Measurements from ENCODE around the gene CCM2L. TPM values are rescaled to one million over a fixed set of nuclear protein-coding genes. Genes with fewer than 3 reads are reported as not detected.

The CCM2L gene
- total RNA-seq, 1 donor from 2014 or later = 6.3 TPM

DNA sequence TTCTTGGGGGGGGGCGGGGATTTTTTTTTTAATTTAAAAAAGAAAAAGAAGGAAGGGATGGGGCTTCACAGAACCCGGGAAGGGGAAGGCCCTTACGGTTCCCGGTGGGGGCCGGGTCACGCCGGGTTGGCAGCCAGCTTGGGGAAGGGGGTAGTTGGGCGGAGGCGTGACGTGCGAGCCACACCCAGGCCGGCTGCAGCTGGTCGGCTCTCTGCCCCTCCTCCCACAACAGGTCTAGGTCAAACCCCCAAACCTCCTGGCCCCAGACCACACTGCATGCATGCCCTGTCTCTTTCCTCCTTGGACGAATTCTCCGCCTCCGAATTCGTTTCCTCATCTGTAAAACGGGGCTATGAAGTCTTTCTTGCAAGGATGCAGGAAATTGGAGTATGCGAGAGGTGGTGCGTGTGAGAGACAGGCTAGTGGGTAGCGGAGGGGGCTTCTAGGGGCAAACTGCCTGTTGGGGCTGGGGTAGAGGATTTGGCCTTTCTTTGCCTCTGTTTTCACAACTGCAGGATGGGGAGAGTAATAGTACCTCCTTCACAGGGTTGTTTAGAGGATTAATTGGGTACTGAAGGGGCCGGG lies 42.6 kb downstream of the CCM2L start:
- peaks cover 7% of the 10 kb centered on the region for H3K36me3 Mint-ChIP-seq (ENCODE audit: unreplicated experiment)
- no peaks in the 10 kb centered on the region for H3K4me1 Mint-ChIP-seq (ENCODE audit: low read depth, unreplicated experiment)
- peaks cover 12% of the 10 kb centered on the region for H3K9me3 Mint-ChIP-seq (ENCODE audit: unreplicated experiment)
- no peak overlapping the region for H3K27ac Mint-ChIP-seq (ENCODE audit: unreplicated experiment)
- peaks cover 23% of the 10 kb centered on the region for H3K27me3 Mint-ChIP-seq (ENCODE audit: unreplicated experiment)
- H3K4me3 Mint-ChIP-seq (ENCODE audit: unreplicated experiment) = peak overlapping the region; percentile 50
- no peak for TF ChIP-seq CTCF (IDR thresholded peaks at IDR 0.05; ENCODE audit: partially characterized antibody, unreplicated experiment)
- no peak for DNase-seq

DNA sequence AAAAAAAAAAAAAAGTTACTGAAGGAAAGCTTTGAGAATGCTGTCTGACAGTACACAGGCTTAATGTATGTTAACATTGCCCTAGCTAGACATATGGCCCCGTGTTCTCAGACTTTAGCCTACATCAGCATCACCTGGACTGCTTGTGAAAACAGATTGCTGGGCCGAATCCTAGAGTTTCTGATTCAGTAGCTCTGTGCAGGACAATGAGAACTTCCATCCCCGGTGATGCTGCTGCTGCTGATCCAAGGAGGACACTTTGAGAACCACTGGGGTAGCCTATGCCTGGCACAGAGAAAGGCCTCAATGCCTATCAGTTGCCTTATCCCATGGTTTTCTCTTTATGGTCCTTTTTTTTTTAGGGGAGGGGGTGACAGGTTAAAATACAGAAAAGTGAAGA lies 43.4 kb downstream of the CCM2L start:
- H3K4me3 Mint-ChIP-seq (ENCODE audit: unreplicated experiment) = no peak overlapping the region
- peaks cover 7% of the 10 kb centered on the region for H3K36me3 Mint-ChIP-seq (ENCODE audit: unreplicated experiment)
- H3K4me1 Mint-ChIP-seq (ENCODE audit: low read depth, unreplicated experiment) = no peaks in the 10 kb centered on the region
- no peak for DNase-seq
- TF ChIP-seq CTCF (IDR thresholded peaks at IDR 0.05; ENCODE audit: partially characterized antibody, unreplicated experiment) = no peak
- H3K27me3 Mint-ChIP-seq (ENCODE audit: unreplicated experiment) = peaks cover 23% of the 10 kb centered on the region
- peaks cover 12% of the 10 kb centered on the region for H3K9me3 Mint-ChIP-seq (ENCODE audit: unreplicated experiment)
- no peak overlapping the region for H3K27ac Mint-ChIP-seq (ENCODE audit: unreplicated experiment)

GRCh38 chr20:32056708-32057483 lies 46.7 kb downstream of the CCM2L start:
- H3K36me3 Mint-ChIP-seq (ENCODE audit: unreplicated experiment) = peaks cover 11% of the 10 kb centered on the region
- no peak overlapping the region for H3K4me3 Mint-ChIP-seq (ENCODE audit: unreplicated experiment)
- no peak for DNase-seq
- peaks cover 24% of the 10 kb centered on the region for H3K27me3 Mint-ChIP-seq (ENCODE audit: unreplicated experiment)
- no peak for TF ChIP-seq CTCF (IDR thresholded peaks at IDR 0.05; ENCODE audit: partially characterized antibody, unreplicated experiment)
- H3K27ac Mint-ChIP-seq (ENCODE audit: unreplicated experiment) = no peak overlapping the region
- no peaks in the 10 kb centered on the region for H3K4me1 Mint-ChIP-seq (ENCODE audit: low read depth, unreplicated experiment)
- peaks cover 9% of the 10 kb centered on the region for H3K9me3 Mint-ChIP-seq (ENCODE audit: unreplicated experiment)

DNA sequence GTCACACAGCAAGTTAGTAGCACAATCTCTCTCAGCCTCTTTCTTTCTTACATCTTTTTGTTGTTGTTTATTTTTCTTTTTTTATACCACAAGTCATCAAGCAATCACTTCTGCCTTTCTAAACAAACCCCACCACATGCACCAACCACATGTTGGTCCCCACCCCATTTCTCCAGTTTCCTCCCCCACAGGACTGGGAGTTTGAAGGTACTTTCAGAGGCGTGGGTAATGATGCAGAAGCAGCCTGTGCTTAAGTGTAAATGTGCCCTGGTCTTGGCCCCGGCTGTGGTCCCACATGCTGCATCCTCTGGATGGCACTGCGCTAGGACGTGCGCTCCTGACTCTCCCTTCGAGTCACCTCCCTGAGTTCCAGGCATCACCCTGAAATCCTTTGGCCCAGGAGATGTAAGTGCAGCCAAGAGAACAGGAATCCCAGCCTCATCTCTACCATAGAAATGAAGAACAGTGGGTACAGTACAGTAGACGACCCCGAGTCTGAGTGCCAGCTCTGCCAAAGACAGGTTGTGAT lies 47.5 kb downstream of the CCM2L start:
- H3K4me1 Mint-ChIP-seq (ENCODE audit: low read depth, unreplicated experiment) = no peaks in the 10 kb centered on the region
- H3K4me3 Mint-ChIP-seq (ENCODE audit: unreplicated experiment) = no peak overlapping the region
- peaks cover 9% of the 10 kb centered on the region for H3K9me3 Mint-ChIP-seq (ENCODE audit: unreplicated experiment)
- no peak for DNase-seq
- TF ChIP-seq CTCF (IDR thresholded peaks at IDR 0.05; ENCODE audit: partially characterized antibody, unreplicated experiment) = no peak
- H3K27me3 Mint-ChIP-seq (ENCODE audit: unreplicated experiment) = peaks cover 21% of the 10 kb centered on the region
- H3K36me3 Mint-ChIP-seq (ENCODE audit: unreplicated experiment) = peaks cover 10% of the 10 kb centered on the region
- H3K27ac Mint-ChIP-seq (ENCODE audit: unreplicated experiment) = no peak overlapping the region

DNA sequence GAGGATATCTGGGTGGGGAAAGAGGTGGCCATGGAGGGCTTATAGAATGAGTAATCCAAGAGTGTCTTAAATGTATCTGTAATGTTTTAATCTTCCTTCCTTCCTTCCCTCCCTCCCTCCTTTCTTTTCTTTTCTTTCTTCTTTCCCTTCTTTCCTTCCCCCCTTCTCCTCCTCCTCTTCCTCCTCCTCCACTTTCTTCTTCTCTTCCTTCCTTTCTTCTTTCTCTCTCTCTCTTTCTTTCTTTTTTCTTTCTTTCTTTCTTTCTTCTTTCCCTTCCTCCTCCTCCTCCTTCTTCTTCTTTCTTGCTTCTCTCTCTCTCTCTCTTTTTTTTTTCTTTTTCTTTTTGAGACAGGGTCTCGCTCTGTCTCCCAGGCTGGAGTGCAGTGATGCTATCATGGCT lies 49.0 kb downstream of the CCM2L start:
- peaks cover 15% of the 10 kb centered on the region for H3K27me3 Mint-ChIP-seq (ENCODE audit: unreplicated experiment)
- H3K4me3 Mint-ChIP-seq (ENCODE audit: unreplicated experiment) = no peak overlapping the region
- no peak for DNase-seq
- H3K36me3 Mint-ChIP-seq (ENCODE audit: unreplicated experiment) = peaks cover 10% of the 10 kb centered on the region
- TF ChIP-seq CTCF (IDR thresholded peaks at IDR 0.05; ENCODE audit: partially characterized antibody, unreplicated experiment) = no peak
- H3K27ac Mint-ChIP-seq (ENCODE audit: unreplicated experiment) = no peak overlapping the region
- no peaks in the 10 kb centered on the region for H3K4me1 Mint-ChIP-seq (ENCODE audit: low read depth, unreplicated experiment)
- H3K9me3 Mint-ChIP-seq (ENCODE audit: unreplicated experiment) = peaks cover 3% of the 10 kb centered on the region
